Colon (tissue), 2 donors: ENCODE results near the gene HKDC1.
"Not testable (repeated sequence)": the region's sequence is repeated elsewhere in the genome, so short reads cannot be mapped to it uniquely, and the experiment has no call there.

ENCODE experiments used
- FAIRE-seq: peaks from 2 replicates; lab custom pipeline; 2012; peaks lifted over from hg19 to GRCh38; lab: Jason Lieb, UNC
- donor health status: control.
- donor health status: control.

Gene HKDC1

GRCh38 chr10:69278446-69278963 lies 58.4 kb downstream of the HKDC1 start, which contains the start of gene HK1:
HK1 (plus strand) TSS chr10:69278496.
- FAIRE-seq, result no peak

DNA sequence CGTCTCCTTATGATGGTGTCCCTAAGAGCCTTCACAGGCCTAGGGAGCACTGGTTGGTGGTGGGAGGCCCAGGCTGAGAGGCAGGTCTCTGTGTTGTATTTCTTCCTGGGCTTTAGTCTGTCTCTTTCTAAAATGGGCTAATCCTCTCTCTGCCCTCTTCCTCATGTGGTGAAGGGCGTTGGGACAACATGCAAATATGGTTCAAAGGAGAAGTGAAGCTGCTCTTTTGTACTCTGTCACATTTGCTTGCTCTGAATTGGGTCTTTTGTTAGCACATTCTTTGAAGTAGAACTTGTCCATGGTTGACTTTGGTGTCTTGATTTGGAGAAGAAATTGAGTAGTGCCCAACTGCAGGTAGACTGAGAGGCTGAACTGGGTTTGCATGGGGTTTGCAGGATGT lies 59.0 kb downstream of the HKDC1 start:
- no peak for FAIRE-seq

- no peak for FAIRE-seq
Observed at GRCh38 chr10:69281507-69282413, 61.6 kb downstream of the HKDC1 start.

- not testable (repeated sequence) for FAIRE-seq
Observed at GRCh38 chr10:69284402-69284801, 64.3 kb downstream of the HKDC1 start.

GRCh38 chr10:69285699-69286098 lies 65.6 kb downstream of the HKDC1 start:
- FAIRE-seq, result no peak

- no peak for FAIRE-seq
Observed at GRCh38 chr10:69287181-69287580, 67.0 kb downstream of the HKDC1 start.

DNA sequence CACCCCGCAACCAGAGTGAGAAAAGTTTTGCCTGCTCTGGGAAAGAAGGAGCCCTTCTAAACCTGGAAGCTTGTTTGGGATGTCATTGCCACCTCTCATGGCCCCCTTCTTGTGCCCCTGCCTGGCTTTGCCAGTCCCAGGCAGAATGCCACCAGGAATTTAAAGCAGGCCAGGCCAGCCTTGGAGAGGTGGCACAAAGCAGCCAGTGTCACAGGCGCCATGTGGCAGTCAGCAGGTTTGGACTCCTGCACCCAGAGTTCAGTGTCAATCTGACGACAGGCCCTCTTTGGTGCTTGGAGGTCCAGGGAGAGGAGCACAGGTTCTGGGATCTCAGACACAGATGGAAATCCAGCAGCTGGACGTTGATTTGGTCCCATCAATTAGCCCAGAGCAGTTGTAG lies 70.9 kb downstream of the HKDC1 start:
- no peak for FAIRE-seq

GRCh38 chr10:69292459-69292858 lies 72.3 kb downstream of the HKDC1 start:
- FAIRE-seq, result no peak

DNA sequence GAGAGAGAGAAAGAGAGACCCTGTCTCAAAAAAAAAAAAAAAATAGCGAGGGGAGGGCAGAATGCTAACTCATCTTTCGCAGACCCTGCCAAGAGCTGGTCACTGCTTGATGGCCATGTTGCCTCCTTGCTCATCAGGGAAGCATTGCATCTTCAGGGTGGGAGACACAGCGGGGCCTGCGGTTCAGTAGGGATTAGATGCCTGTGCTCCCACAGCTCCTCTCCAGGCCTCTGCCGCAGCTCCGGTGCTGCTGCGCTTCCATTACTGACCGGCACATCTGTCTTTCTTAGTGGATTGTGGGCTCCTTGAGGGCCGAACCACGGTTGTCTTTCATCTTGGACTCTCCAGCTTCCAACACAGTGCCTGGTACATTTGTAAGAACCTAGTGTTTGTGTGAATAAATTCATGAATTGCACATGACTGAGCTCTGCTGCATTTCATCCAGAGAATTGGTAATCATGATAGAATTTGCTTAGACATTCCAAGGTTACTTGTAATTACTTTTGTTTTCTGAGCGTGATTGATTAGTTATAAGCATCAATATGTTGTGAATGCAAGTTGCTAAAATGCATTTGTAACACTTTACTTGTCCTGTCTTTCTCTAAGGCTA lies 75.0 kb downstream of the HKDC1 start:
- no peak for FAIRE-seq

GRCh38 chr10:69303632-69304051 lies 83.5 kb downstream of the HKDC1 start:
- FAIRE-seq, result no peak

DNA sequence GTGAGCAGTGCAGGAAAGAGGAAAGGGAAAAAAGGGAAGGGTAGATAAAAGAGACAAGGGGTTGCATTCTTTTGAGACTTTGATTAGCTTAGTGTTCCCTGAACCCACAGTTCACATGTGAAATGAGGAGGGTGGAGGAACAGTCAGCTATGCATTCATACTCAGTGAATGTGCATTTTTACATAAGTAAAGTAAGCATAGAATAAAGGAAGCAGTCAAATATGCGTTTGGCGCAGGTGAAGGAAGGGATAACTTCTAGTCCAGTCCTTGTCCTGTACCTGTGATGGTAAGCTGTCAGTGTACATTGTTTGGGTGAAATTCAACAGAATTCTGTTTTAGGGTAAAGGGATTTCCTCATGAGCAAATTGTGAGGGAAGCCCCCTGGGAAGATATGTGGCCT lies 86.3 kb downstream of the HKDC1 start:
- FAIRE-seq, result no peak

GRCh38 chr10:69307434-69307833 lies 87.3 kb downstream of the HKDC1 start:
- FAIRE-seq, result no peak

DNA sequence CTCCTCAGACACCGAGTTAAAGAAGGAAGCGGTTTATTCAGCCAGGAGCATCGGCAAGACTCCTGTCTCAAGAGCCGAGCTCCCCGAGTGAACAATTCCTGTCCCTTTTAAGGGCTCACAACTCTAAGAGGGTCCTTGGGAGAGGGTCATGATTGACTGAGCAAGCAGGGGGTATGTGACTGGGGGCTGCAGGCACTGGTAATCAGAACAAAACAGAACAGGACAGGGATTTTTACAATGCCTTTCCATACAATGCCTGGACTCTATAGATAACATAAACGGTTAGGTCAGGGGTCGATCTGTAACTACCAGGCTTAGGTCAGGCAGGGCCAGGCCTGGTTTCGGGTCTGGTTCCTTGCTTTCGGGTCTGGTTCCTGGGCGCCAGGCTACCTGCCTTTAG lies 88.2 kb downstream of the HKDC1 start:
- FAIRE-seq, result not testable (repeated sequence)

- FAIRE-seq, result no peak
Observed at GRCh38 chr10:69311309-69311708, 91.2 kb downstream of the HKDC1 start.

GRCh38 chr10:69312528-69312927 lies 92.4 kb downstream of the HKDC1 start:
- FAIRE-seq, result no peak

DNA sequence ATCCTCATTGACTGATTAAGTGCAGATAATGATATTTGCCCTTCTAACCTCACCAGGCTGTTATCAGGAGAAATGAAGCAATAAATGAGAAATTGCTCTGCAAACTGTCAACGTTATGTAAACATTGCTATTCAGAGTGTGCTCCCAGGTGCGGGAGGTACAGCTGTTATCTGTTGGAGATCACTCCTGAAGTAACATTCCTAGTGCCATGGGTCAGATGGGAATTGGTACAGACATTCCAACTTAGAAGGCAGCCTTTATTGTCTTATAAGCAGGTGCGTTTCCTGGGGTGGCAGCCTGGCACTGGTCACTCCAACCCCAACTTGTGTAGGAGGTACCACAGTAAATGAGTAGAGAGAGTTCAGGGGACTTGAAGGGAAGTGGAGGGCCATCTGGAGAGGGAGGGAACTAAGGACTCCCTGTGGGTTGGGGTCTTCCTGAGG lies 95.0 kb downstream of the HKDC1 start:
- no peak for FAIRE-seq

DNA sequence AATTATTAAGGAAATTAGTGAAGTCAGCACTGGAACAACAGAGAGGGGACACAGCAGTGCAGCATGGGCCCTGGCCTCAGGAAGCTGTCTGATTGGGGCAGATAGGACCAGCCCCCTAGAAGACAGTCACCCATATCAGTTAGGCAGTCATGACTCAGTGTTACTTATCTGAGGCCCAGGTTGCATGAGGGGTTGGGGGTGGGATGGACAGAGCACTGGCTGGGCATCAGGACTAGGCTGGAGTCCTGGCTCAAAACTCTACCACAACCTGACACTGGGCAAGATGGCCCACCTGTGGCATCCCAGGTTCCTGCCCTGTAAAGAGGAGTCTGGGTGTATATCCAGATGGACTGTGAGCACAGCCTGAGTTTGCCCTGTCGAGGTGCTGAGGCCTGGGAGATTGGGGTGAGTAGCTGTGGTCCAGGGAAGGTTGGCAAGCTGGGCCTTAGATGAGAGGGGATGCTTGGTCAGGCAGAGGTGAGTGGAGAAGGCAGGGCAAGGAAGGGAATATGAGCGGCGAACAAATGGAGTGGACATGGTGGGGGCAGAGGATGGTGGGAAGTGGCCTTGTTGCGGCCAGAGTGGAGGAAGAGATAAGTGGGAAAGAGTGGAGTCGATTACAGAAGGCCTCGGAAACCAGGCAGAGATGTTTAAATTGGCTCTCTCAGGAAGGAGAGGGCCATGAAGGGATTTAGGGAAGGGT lies 95.6 kb downstream of the HKDC1 start:
- FAIRE-seq, result no peak

DNA sequence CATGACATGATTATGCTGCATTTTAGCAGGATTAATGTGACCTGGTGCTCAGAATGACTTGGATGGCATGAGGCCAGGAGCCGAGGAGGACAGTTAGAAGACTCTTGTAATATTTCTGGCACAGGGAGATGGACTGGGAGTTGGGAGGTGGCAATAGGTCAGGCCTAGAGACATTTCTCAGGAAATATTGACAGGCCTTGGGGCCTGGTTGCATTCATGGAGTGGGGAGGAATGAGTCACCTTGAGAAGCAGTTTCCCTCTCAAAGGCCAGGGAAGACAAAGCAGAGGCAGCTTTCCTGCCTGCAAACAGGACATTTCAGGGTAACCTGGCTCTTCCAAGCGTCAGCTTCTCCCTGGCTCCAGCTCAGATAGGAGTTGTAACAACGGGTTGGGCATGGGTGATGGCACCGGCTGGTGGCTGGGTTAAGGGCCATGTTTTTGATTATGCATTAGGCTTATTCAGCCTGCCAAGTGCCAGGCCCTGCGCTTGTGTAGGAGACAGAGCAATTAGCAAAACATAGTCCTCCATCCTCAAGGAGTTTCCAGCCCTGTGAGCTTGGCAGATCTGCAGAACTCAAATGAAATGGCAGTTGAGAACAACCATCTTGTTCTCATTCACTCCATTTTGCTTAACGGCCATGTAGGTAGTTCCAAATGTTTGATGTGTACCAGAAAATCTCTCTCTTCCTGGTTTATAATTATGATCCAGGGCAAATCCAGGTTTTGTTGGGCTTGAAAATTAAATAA lies 96.4 kb downstream of the HKDC1 start:
- no peak for FAIRE-seq
